Mesendoderm (in vitro differentiated cells): ENCODE results near the gene FAHD1.

Source experiments
- DNase-seq: peaks from one replicate; pipeline ENCODE4 v3.0.0; 2013
- H2AK5ac ChIP-seq: 2 replicates; pipeline ENCODE4 v1.6.1; 2013; ENCODE audit warnings: low read length, inconsistent platforms
- H2BK120ac ChIP-seq: 2 replicates; pipeline ENCODE4 v1.6.1; 2013; ENCODE audit warnings: low read depth, mild to moderate bottlenecking, low read length, moderate library complexity, mixed read lengths
- H2BK15ac ChIP-seq: replicated peaks from 2 replicates; pipeline ENCODE4 v1.6.1; 2013; ENCODE audit warnings: low read depth, mild to moderate bottlenecking, moderate library complexity
- H2BK5ac ChIP-seq: 2 replicates; pipeline ENCODE4 v1.6.1; 2013; ENCODE audit warnings: low read length, inconsistent platforms
- H3K18ac ChIP-seq: 2 replicates; pipeline ENCODE4 v1.6.1; 2013; ENCODE audit warnings: mild to moderate bottlenecking, low read length, mixed read lengths
- H3K23ac ChIP-seq: one replicate; pipeline ENCODE4 v1.6.1; 2013; ENCODE audit warnings: low read length
- H3K27ac ChIP-seq: 2 replicates; pipeline ENCODE4 v1.5.1; 2013; ENCODE audit warnings: low read depth, mild to moderate bottlenecking, inconsistent platforms, low read length, moderate library complexity
- H3K27me3 ChIP-seq: 2 replicates; pipeline ENCODE4 v1.6.1; 2013; ENCODE audit warnings: low read length, control low read depth, mild to moderate bottlenecking, inconsistent platforms; ENCODE audit not compliant: insufficient read depth, poor library complexity
- H3K36me3 ChIP-seq: 2 replicates; pipeline ENCODE4 v1.6.1; 2013; ENCODE audit warnings: low read length, inconsistent platforms; ENCODE audit not compliant: control insufficient read depth, insufficient read depth
- H3K4ac ChIP-seq: one replicate; pipeline ENCODE4 v1.6.1; 2013; ENCODE audit warnings: low read depth, mild to moderate bottlenecking, low read length, moderate library complexity
- H3K4me1 ChIP-seq: 2 replicates; pipeline ENCODE4 v1.6.1; 2013; ENCODE audit warnings: low read depth, low read length, inconsistent platforms; ENCODE audit not compliant: control insufficient read depth
- H3K4me2 ChIP-seq: 2 replicates; pipeline ENCODE4 v1.6.1; 2013; ENCODE audit warnings: low read length
- H3K4me3 ChIP-seq: 2 replicates; pipeline ENCODE4 v1.5.1; 2013; ENCODE audit warnings: mild to moderate bottlenecking, low read length
- H3K56ac ChIP-seq: one replicate; pipeline ENCODE4 v1.6.1; 2013; ENCODE audit warnings: low read length
- H3K79me1 ChIP-seq: 2 replicates; pipeline ENCODE4 v1.6.1; 2013; ENCODE audit warnings: low read length, inconsistent platforms
- H3K79me2 ChIP-seq: 2 replicates; pipeline ENCODE4 v1.6.1; 2013; ENCODE audit warnings: mild to moderate bottlenecking, low read length; ENCODE audit not compliant: control insufficient read depth, insufficient read depth
- H3K9ac ChIP-seq: 2 replicates; pipeline ENCODE4 v1.6.1; 2013; ENCODE audit warnings: low read length, inconsistent platforms
- H4K5ac ChIP-seq: one replicate; pipeline ENCODE4 v1.6.1; 2013; ENCODE audit warnings: low read length
- H4K8ac ChIP-seq: one replicate; pipeline ENCODE4 v1.6.1; 2013; ENCODE audit warnings: low read depth, mild to moderate bottlenecking, control low read depth, low read length, moderate library complexity
- WGBS: extraction: QIAGEN DNeasy Blood & Tissue Kit; methylation state at CpG from one replicate; pipeline ENCODE4 v1.1.7; 2013; ENCODE audit warnings: low lambda C conversion rate, missing lambda C conversion rate; ENCODE audit not compliant: insufficient coverage; ENCODE audit errors: extremely low coverage; 5-methylcytosine and 5-hydroxymethylcytosine counted together

The FAHD1 gene

DNA sequence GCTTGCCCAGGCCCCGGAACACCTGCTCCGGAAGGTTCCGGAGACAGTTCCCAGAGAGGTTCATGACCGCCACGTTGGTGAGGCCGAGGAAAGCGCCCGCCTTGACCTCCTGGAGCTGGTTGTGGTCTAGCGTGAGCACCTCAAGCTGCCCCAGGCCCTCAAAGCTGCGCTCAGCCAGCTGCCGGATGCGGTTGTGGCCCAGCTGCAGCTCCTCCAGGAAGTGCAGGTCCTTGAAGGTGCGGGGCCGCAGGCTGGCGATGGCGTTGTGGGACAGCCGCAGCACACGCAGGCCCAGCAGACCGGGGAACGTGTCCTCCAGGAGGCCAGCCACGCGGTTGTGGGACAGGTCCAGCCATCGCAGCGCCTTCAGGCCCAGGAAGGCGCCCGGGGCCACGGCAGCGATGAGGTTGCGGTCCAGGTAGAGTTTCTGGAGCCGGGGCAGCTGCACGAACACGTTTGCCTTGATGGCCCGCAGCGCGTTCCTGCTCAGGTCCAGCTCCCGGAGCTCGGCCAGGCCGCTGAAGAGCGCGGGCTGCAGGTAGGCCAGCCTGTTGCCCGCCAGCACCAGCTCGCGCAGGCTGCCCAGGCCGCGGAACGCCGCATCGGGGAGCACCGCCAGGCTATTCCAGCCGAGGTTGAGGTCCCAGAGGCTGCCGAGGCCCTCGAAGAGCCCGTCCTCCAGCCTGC lies 35.6 kb upstream of the FAHD1 start:
- H3K4me3 ChIP-seq = no peak overlapping the region
- H3K23ac ChIP-seq = no peak overlapping the region
- no peak overlapping the region for H3K9ac ChIP-seq
- H3K36me3 ChIP-seq = peaks cover 2% of the 10 kb centered on the region
- no peak overlapping the region for H3K4ac ChIP-seq
- H3K27ac ChIP-seq = no peak overlapping the region
- peaks cover 3% of the 10 kb centered on the region for H3K79me2 ChIP-seq
- H3K4me1 ChIP-seq = no peaks in the 10 kb centered on the region
- H2BK15ac ChIP-seq = no peak overlapping the region
- peaks cover 4% of the 10 kb centered on the region for H3K79me1 ChIP-seq
- H4K8ac ChIP-seq = no peak overlapping the region
- no peaks in the 10 kb centered on the region for H3K27me3 ChIP-seq
- no peak overlapping the region for H2BK120ac ChIP-seq
- H2BK5ac ChIP-seq = no peak overlapping the region
- H4K5ac ChIP-seq = no peak overlapping the region
- no CpG with 5 or more reads among the region's 53 CpGs for WGBS
- H3K4me2 ChIP-seq = no peak overlapping the region
- no peak overlapping the region for H3K18ac ChIP-seq
- H2AK5ac ChIP-seq = no peak overlapping the region
- DNase-seq = no peak
- H3K56ac ChIP-seq = no peak overlapping the region

DNA sequence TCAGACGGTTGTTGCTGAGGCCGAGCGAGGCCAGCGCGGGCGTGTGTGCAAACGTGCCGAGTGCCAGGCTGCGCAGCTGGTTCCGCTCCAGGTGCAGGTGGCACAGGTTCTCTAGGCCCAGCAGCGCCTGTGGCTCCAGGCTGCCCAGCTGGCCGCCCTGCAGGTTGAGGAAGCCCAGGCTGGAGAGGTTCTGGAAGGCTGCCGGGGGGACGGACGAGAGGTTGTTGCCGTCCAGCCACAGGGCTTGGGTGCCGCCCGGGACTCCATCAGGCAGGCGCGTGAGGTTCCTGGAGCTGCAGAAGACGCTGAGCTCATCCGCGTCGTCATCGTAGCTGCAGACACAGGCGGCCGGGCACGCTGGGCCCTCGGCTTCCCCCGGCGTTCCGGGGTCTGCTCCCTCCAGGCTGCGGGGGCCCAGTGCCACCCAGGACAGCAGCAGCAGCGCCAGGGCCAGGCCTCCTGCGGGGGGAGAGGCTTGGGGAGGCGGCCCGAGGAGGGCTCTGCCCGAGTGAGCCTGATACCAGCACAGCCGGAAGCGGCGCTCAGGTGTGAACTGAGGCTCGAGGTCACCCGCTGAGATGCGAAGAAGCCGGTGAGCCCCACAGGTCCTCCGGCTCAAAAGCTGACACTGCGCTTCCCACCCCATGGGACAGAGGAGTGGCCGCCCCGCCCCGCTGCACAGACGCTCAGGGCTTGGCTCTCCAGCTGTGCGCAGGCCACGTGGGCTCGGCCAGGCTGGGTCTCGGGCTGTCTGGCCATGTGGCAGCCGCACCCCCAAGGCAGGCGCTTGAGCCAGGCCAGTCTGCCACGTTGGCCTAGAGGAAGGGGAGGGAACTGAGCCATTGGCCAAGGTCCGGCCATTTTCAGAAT lies 34.8 kb upstream of the FAHD1 start:
- H3K79me2 ChIP-seq = no peaks in the 10 kb centered on the region
- H2BK15ac ChIP-seq = no peak overlapping the region
- no peak for DNase-seq
- H3K4me3 ChIP-seq = no peak overlapping the region
- no peak overlapping the region for H2AK5ac ChIP-seq
- no peak overlapping the region for H2BK5ac ChIP-seq
- peaks cover 2% of the 10 kb centered on the region for H3K79me1 ChIP-seq
- no peak overlapping the region for H3K9ac ChIP-seq
- H4K5ac ChIP-seq = no peak overlapping the region
- H3K36me3 ChIP-seq = no peaks in the 10 kb centered on the region
- no peak overlapping the region for H3K56ac ChIP-seq
- H3K23ac ChIP-seq = no peak overlapping the region
- no peak overlapping the region for H2BK120ac ChIP-seq
- H3K27ac ChIP-seq = no peak overlapping the region
- no peak overlapping the region for H4K8ac ChIP-seq
- H3K4ac ChIP-seq = no peak overlapping the region
- no peaks in the 10 kb centered on the region for H3K4me1 ChIP-seq
- no peaks in the 10 kb centered on the region for H3K27me3 ChIP-seq
- no peak overlapping the region for H3K4me2 ChIP-seq
- H3K18ac ChIP-seq = no peak overlapping the region
- no CpG with 5 or more reads among the region's 59 CpGs for WGBS

DNA sequence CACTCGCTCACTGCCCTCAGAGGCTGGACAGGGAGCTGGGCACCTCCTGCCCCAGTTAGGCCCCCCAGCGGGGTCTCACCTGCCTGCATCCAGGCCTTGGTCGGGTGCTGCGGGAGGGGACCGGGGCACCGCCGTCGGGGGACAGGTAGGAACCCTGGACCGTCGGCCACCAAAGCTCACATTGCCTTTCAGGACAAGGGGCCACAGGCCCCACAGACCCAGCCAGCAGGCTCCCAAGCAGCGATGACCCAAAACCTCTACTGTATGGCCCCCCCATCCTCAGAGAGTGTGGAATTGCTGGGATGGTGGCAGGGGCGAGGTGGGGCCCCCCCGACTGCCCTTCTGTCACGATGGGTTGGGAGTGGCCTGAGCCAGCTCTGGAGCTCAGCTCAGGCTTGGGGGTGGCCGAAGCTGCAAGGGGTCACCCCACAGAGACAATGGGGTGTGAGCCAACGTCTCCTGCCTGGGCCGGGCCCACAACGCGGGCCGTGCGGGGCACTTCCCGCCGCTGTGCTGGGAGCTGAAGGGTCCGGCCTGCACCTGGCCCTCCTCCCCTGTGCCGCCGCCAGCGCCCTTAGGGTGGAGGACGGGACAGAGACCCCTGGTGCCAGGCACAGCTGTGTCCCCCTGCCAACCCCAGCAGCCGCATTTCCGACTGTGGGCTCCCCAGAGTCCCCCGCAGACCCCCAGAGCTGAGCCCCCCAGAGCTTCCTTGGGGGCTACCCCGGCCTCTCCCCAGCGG lies 34.0 kb upstream of the FAHD1 start:
- Histone ChIP-seq H2BK120ac (no peak overlapping the region), H3K4me1 (no peaks in the 10 kb centered on the region), H3K27me3 (no peaks in the 10 kb centered on the region), H3K4ac (no peak overlapping the region), H3K27ac (no peak overlapping the region), H3K79me1 (no peaks in the 10 kb centered on the region), H3K36me3 (no peaks in the 10 kb centered on the region), H4K5ac (no peak overlapping the region), H3K56ac (no peak overlapping the region), H3K4me3 (no peak overlapping the region), H3K18ac (no peak overlapping the region), H2AK5ac (no peak overlapping the region), H4K8ac (no peak overlapping the region), H3K9ac (no peak overlapping the region), H3K79me2 (no peaks in the 10 kb centered on the region), H2BK15ac (no peak overlapping the region), H3K23ac (no peak overlapping the region), H3K4me2 (no peak overlapping the region), H2BK5ac (no peak overlapping the region)
- WGBS = no CpG with 5 or more reads among the region's 33 CpGs
- no peak for DNase-seq

DNA sequence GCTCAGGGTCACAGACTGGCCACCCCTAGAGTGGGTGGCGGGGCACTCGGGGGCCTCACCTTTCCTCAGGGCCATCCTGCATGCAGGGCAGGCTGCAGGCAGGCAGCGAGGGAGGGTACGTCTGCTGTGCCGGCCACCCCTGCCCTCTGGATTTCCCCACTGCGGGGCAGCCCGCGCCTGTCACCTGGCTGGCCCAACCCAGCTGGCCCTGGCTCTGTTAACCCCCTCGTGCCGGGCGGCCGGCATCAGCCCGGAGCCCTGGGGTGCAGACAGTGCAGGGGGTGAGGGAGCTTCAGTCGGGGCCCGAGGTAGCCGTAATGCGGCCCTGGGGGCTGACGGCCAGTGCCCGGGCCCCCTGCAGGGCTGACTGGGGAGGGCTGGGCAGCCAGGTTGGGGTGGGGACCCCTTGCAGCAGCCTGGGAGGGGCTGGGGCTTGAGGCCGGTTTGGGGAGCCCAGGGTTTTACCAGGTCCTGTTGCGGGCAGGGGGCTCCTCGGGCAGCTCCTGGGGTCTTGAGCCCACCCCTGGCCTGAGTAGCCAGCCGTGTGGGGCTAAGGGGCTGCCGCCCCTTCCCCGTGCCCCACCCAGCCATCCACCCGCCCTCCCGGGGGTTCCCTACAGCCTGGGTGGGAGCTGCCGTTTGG lies 33.3 kb upstream of the FAHD1 start, which contains the start of gene IGFALS:
Gene IGFALS, minus strand, starts transcription at position 128 of the 643 bp plus-strand sequence. Its CDS starts 53 bp downstream, at position 75.
- Histone ChIP-seq H2AK5ac (no peak within 1 kb of the TSS), H3K18ac (no peak within 1 kb of the TSS), H3K36me3 (no peaks in the 10 kb centered on the region), H2BK120ac (no peak within 1 kb of the TSS), H2BK5ac (no peak within 1 kb of the TSS), H3K4me2 (no peak within 1 kb of the TSS), H3K4ac (no peak within 1 kb of the TSS), H3K27ac (no peak within 1 kb of the TSS), H3K4me3 (no peak within 1 kb of the TSS), H3K9ac (no peak within 1 kb of the TSS), H3K56ac (no peak within 1 kb of the TSS), H3K27me3 (no peaks in the 10 kb centered on the region), H3K4me1 (no peaks in the 10 kb centered on the region), H3K79me1 (no peaks in the 10 kb centered on the region), H2BK15ac (no peak within 1 kb of the TSS), H4K8ac (no peak within 1 kb of the TSS), H4K5ac (no peak within 1 kb of the TSS), H3K79me2 (no peaks in the 10 kb centered on the region), H3K23ac (no peak within 1 kb of the TSS)
- no CpG with 5 or more reads among the region's 28 CpGs for WGBS
- no peak for DNase-seq

DNA sequence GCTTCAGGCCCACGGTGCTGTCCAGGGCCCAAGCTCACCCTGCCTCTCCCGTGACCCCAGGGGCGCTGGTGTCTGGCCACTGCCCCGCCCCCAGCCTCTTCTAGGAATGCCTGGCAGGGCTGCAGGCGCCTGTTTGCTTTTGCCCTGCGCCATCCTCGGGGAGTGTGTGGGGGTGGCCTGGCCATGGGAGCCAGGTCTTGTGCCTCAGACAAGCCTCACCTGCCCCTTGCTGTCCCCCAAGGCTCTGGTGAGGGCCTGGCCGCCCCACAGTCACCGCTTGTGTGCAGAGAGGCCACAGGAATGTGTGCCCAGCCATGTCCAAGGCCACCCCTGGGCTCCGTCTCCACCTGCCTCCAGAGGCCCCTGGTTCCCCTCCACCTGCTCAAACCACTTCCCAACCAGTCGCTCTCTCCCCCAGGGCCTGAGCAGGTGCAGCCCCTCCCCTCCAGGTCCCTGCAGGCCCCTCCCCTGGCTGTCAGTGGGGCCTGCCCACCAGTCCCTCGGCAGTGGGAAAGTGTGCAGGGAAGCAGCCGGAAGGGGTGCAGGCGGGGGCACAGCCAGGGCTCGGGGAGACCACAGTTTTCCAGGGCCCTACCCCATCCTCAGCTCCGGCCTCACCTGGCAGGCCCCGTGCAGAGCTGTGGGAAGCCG lies 32.7 kb upstream of the FAHD1 start:
- no peak overlapping the region for H3K18ac ChIP-seq
- no peak overlapping the region for H3K56ac ChIP-seq
- no peak overlapping the region for H3K27ac ChIP-seq
- H4K5ac ChIP-seq = no peak overlapping the region
- no peaks in the 10 kb centered on the region for H3K36me3 ChIP-seq
- H3K79me1 ChIP-seq = no peaks in the 10 kb centered on the region
- H2BK120ac ChIP-seq = no peak overlapping the region
- no peak overlapping the region for H2BK5ac ChIP-seq
- H3K4me3 ChIP-seq = no peak overlapping the region
- H3K79me2 ChIP-seq = no peaks in the 10 kb centered on the region
- no peaks in the 10 kb centered on the region for H3K27me3 ChIP-seq
- no peak overlapping the region for H2BK15ac ChIP-seq
- no peak overlapping the region for H3K4ac ChIP-seq
- H3K4me1 ChIP-seq = no peaks in the 10 kb centered on the region
- no peak overlapping the region for H4K8ac ChIP-seq
- H3K4me2 ChIP-seq = no peak overlapping the region
- no peak for DNase-seq
- no peak overlapping the region for H3K23ac ChIP-seq
- H3K9ac ChIP-seq = no peak overlapping the region
- H2AK5ac ChIP-seq = no peak overlapping the region
- WGBS = no CpG with 5 or more reads among the region's 18 CpGs
